HCT116 (cell line): Measurements from ENCODE around the gene FKBP1A. TPM values are rescaled to one million over a fixed set of nuclear protein-coding genes. Genes with fewer than 3 reads are reported as not detected.

Source experiments
- ATAC-seq: fragments of 200-7000 bp; cut with Tn5 transposase; 2 replicates; pipeline ENCODE4 v1.9.1; 2020; ENCODE audit warnings: mild to moderate bottlenecking, moderate library complexity
- BruUV-seq: library from RNA; stranded (reverse); fragments of 400-500 nt; replicated peaks from 2 replicates; lab custom pipeline; 2021; lab: Mats Ljungman, UMichigan
- CTCF ChIA-PET: fragments of 300-600 bp; sonication (Branson Sonifier 250); formaldehyde crosslinking; loops from one replicate; lab custom pipeline; 2021; ENCODE audit warnings: antibody characterized with exemption; lab: Charles Lee
- POLR2A ChIA-PET: fragments of 300-600, 350-600 bp; sonication (Branson Sonifier 250); formaldehyde crosslinking; loops from one replicate; lab custom pipeline; 2021; ENCODE audit warnings: antibody characterized with exemption; lab: Charles Lee
- RAD21 ChIA-PET, 2 experiments: fragments of 300-600 bp; sonication (Branson Sonifier 250); formaldehyde crosslinking; loops; one replicate each; lab custom pipeline; 2023; ENCODE audit warnings: low total read pairs in 2 of 2; ENCODE audit not compliant: uncharacterized antibody in 2 of 2, unreplicated experiment in 2 of 2, low non-redundant PET in 1 of 2; lab: Charles Lee
- DNase-seq: peaks from one replicate; pipeline ENCODE4 v3.0.0-alpha.2; 2010; ENCODE audit warnings: low read depth, low spot score
- H2AFZ ChIP-seq: fragments of 200-600 bp; shearing (Covaris generic), sonication (generic); 2 replicates; pipeline ENCODE4 v1.6.1; 2017; ENCODE audit warnings: low read depth, mixed run types, mixed read lengths, antibody characterized with exemption, low read length; ENCODE audit not compliant: poor library complexity, severe bottlenecking
- H3K27ac ChIP-seq: 2 replicates; pipeline ENCODE4 v1.5.1; 2012; ENCODE audit warnings: low read depth, low read length
- H3K27me3 ChIP-seq: fragments of 200-600 bp; sonication (generic); 2 replicates; pipeline ENCODE4 v1.6.1; 2016; ENCODE audit warnings: mixed run types, low read length, mixed read lengths; ENCODE audit not compliant: insufficient read depth
- H3K36me3 ChIP-seq, 2 experiments: fragments of 200-500 bp in 1 of 2; fragments of 200-600 bp in 1 of 2; sonication (Bioruptor generic) in 1 of 2; sonication (generic) in 1 of 2; 2 replicates each; pipeline versions ENCODE4 v1.5.1 to v1.6.1; 2014 to 2016; ENCODE audit warnings: low read length in 2 of 2, inconsistent platforms in 1 of 2, mixed read lengths in 1 of 2, mixed run types in 1 of 2; ENCODE audit not compliant: insufficient read depth in 2 of 2, control insufficient read depth in 1 of 2
- H3K4me1 ChIP-seq, 2 experiments: fragments of 200-600 bp in 1 of 2; sonication (generic) in 1 of 2; 2 replicates each; pipeline versions ENCODE4 v1.5.1 to v1.6.1; 2012 to 2017; ENCODE audit warnings: low read length in 2 of 2, inconsistent platforms in 1 of 2, mild to moderate bottlenecking in 1 of 2, mixed read lengths in 1 of 2, mixed run types in 1 of 2, moderate library complexity in 1 of 2; ENCODE audit not compliant: insufficient read depth in 2 of 2, control insufficient read depth in 1 of 2
- H3K4me2 ChIP-seq: fragments of 200-600 bp; sonication (generic); 2 replicates; pipeline ENCODE4 v1.6.1; 2017; ENCODE audit warnings: mixed run types, low read length, mixed read lengths
- H3K4me3 ChIP-seq, 2 experiments: fragments of 200-600 bp in 1 of 2; sonication (generic) in 1 of 2; replicated peaks in 1 of 2; 2 replicates each; pipeline ENCODE4 v1.5.1; 2011 to 2016; ENCODE audit warnings: low read length in 2 of 2, control low read depth in 1 of 2, low read depth in 1 of 2, mild to moderate bottlenecking in 1 of 2, mixed read lengths in 1 of 2, mixed run types in 1 of 2
- H3K79me2 ChIP-seq: fragments of 200-600 bp; sonication (generic); 2 replicates; pipeline ENCODE4 v1.6.1; 2017; ENCODE audit warnings: mild to moderate bottlenecking, mixed run types, low read length, moderate library complexity, mixed read lengths; ENCODE audit not compliant: insufficient read depth
- H3K9ac ChIP-seq: fragments of 200-600 bp; sonication (generic); 2 replicates; pipeline ENCODE4 v1.6.1; 2016; ENCODE audit warnings: low read length, mixed read lengths
- H3K9me2 ChIP-seq: fragments of 200-600 bp; sonication (generic), shearing (Covaris generic); 2 replicates; pipeline ENCODE4 v1.6.1; 2017; ENCODE audit warnings: mixed run types, mild to moderate bottlenecking, moderate library complexity; ENCODE audit not compliant: insufficient read depth
- H3K9me3 ChIP-seq, 2 experiments: fragments of 200-500 bp in 1 of 2; fragments of 200-600 bp in 1 of 2; sonication (Bioruptor generic) in 1 of 2; sonication (generic) in 1 of 2; 2 replicates each; pipeline ENCODE4 v1.6.1; 2014 to 2017; ENCODE audit warnings: low read length in 2 of 2, mixed read lengths in 2 of 2, inconsistent platforms in 1 of 2, low read depth in 1 of 2, mild to moderate bottlenecking in 1 of 2, mixed run types in 1 of 2, moderate library complexity in 1 of 2; ENCODE audit not compliant: control insufficient read depth in 1 of 2, insufficient read depth in 1 of 2
- H4K20me1 ChIP-seq: fragments of 200-600 bp; sonication (generic), shearing (Covaris generic); 2 replicates; pipeline ENCODE4 v1.6.1; 2017; ENCODE audit warnings: mixed run types, mild to moderate bottlenecking, moderate library complexity; ENCODE audit not compliant: insufficient read depth
- CEBPB ChIP-seq: IDR thresholded peaks from 2 replicates; pipeline ENCODE4 v1.6.1; 2012; ENCODE audit warnings: low read depth
- EGR1 ChIP-seq: IDR thresholded peaks from 2 replicates; pipeline ENCODE4 v1.6.1; 2012; ENCODE audit warnings: low read depth
- ELF1 ChIP-seq: IDR thresholded peaks from 2 replicates; pipeline ENCODE4 v1.6.1; 2012; ENCODE audit warnings: low read depth, borderline replicate concordance
- EZH2phosphoT487 ChIP-seq: fragments of 200-600 bp; IDR thresholded peaks from 2 replicates; pipeline ENCODE4 v1.6.1; 2018; ENCODE audit warnings: antibody characterized with exemption, borderline replicate concordance
- POLR2AphosphoS5 ChIP-seq: IDR thresholded peaks from 2 replicates; pipeline ENCODE4 v1.6.1; 2011; ENCODE audit warnings: mild to moderate bottlenecking, low read depth, low read length, moderate library complexity
- TCF7L2 ChIP-seq: IDR thresholded peaks from 2 replicates; pipeline ENCODE4 v1.7.0; 2011; ENCODE audit warnings: borderline replicate concordance, inconsistent platforms; ENCODE audit not compliant: insufficient read depth, insufficient read length; ENCODE audit errors: extremely low read depth
- YY1 ChIP-seq: IDR thresholded peaks from 2 replicates; pipeline ENCODE4 v1.6.1; 2011; ENCODE audit warnings: low read length, low read depth, moderate library complexity, mild to moderate bottlenecking; ENCODE audit not compliant: insufficient replicate concordance; ENCODE audit errors: extremely low read depth
- ZFX ChIP-seq: fragments of 450-650 bp; IDR thresholded peaks from 2 replicates; pipeline ENCODE4 v1.6.1; 2017
- ZNF274 ChIP-seq: fragments of 200-500 bp; sonication (Bioruptor generic); IDR thresholded peaks from 2 replicates; pipeline ENCODE4 v1.6.1; 2014; ENCODE audit warnings: mild to moderate bottlenecking, low read depth, low read length, inconsistent platforms
- intact Hi-C: fragments of 100-400 bp; cut with micrococcal nuclease; formaldehyde crosslinking; loops from 2 replicates; pipeline ENCODE4 v1.10.0; 2022
- total RNA-seq: library from RNA; stranded (reverse); gene quantifications from one replicate; pipeline ENCODE4 v1.2.1, GENCODE V29; 2021; ENCODE audit not compliant: unreplicated experiment
- TF ChIP-seq, protein P1 (sequence below): IDR thresholded peaks from 2 replicates; pipeline ENCODE4 v1.6.1; 2012; ENCODE audit warnings: low read depth
- TF ChIP-seq, protein P2 (sequence below): IDR thresholded peaks from 2 replicates; pipeline ENCODE4 v1.6.1; 2011; ENCODE audit warnings: mild to moderate bottlenecking, low read length, moderate library complexity; ENCODE audit not compliant: insufficient replicate concordance; ENCODE audit errors: extremely low read depth
- TF ChIP-seq, protein P3 (sequence below): IDR thresholded peaks from 2 replicates; pipeline ENCODE4 v1.6.1; 2012
- TF ChIP-seq, protein P4 (sequence below): IDR thresholded peaks from 2 replicates; pipeline ENCODE4 v1.6.1; 2012

Gene FKBP1A
- total RNA-seq, 1 experiment from 2014 or later, result 259 TPM

DNA sequence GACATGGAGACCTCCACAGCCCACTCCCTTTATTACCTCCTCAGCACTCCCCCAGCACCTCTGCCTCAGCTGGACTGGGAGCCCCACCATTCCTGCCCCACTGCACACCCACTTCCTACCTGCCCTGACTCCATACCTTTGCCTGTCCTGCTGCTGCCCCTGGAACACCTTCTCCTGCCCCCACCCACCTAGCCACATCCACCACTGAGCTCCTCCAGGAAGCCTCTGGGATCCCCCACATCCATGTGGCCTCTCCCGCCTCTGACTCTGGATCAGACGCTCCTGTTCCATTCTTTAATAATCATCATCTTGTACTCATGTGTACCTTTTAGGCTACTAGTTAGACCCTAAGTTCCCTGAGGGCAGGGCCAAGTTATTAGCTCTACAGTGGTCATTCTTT is 61.8 kb downstream of the FKBP1A start (continued):
- TF ChIP-seq, protein P1, sequence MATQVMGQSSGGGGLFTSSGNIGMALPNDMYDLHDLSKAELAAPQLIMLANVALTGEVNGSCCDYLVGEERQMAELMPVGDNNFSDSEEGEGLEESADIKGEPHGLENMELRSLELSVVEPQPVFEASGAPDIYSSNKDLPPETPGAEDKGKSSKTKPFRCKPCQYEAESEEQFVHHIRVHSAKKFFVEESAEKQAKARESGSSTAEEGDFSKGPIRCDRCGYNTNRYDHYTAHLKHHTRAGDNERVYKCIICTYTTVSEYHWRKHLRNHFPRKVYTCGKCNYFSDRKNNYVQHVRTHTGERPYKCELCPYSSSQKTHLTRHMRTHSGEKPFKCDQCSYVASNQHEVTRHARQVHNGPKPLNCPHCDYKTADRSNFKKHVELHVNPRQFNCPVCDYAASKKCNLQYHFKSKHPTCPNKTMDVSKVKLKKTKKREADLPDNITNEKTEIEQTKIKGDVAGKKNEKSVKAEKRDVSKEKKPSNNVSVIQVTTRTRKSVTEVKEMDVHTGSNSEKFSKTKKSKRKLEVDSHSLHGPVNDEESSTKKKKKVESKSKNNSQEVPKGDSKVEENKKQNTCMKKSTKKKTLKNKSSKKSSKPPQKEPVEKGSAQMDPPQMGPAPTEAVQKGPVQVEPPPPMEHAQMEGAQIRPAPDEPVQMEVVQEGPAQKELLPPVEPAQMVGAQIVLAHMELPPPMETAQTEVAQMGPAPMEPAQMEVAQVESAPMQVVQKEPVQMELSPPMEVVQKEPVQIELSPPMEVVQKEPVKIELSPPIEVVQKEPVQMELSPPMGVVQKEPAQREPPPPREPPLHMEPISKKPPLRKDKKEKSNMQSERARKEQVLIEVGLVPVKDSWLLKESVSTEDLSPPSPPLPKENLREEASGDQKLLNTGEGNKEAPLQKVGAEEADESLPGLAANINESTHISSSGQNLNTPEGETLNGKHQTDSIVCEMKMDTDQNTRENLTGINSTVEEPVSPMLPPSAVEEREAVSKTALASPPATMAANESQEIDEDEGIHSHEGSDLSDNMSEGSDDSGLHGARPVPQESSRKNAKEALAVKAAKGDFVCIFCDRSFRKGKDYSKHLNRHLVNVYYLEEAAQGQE, result no peak
- no peak for TF ChIP-seq YY1
- TF ChIP-seq TCF7L2, result no peak
- TF ChIP-seq CEBPB, result no peak
- no peak for TF ChIP-seq ZFX

DNA sequence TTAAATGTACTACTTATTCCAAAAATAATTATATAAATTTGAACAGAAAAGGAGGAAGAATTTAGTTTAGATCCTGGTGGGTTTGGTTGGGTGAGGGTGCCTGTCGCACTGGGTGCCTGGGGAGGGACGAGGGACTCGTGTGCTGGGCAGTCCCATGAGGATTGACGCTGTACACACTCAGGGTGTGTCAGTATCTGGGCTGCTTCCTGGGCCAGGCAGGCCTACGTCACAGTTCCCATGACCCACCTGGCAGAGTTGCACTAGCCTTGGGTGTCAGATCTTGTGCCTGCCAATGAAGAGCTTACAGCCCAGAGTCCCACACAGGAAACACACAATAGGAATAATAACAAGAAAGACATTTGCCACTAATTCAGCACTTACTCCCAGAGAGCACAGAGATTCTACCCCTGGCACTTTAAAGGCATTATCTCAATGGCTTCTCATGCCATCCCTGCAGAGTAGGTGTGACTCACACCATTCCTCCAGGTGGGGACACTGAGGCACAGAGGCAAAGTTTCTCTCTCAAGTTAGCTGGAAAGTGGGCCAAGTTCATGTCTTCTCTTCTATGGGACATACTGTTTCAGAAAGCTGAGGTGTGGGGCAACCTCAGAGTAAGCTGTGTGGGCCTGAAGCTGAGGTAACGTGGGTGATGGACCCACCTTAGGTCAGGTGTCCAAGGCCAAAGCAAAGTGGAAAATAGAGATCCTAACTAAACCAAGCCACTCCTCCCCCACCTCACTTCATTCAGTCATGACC is 62.6 kb downstream of the FKBP1A start:
- Histone ChIP-seq H3K36me3 (0 out of 4 replicates have a peak, but pooled peaks cover 0 to 3% of the 10 kb centered on the region in 2 experiments), H4K20me1 (no peaks in the 10 kb centered on the region; the same call in 1 of the 2 replicates), H3K9ac (no peak overlapping the region), H2AFZ (no peak overlapping the region), H3K79me2 (peaks cover 89% of the 10 kb centered on the region), H3K9me2 (no peaks in the 10 kb centered on the region), H3K4me3 (no peak overlapping the region), H3K27me3 (no peaks in the 10 kb centered on the region), H3K4me1 (peaks cover 28 to 42% of the 10 kb centered on the region in 2 experiments), H3K27ac (no peak overlapping the region), H3K4me2 (no peak overlapping the region), H3K9me3 (no peaks in the 10 kb centered on the region)
- ATAC-seq, result no peak
- BruUV-seq, result no TSS peak
- DNase-seq, result no peak
- ChIA-PET RAD21 (no interaction called here), POLR2A (no interaction called here), CTCF (no interaction called here)
- intact Hi-C loops, result no loop called here
- TF ChIP-seq POLR2AphosphoS5 (no peak), ZNF274 (no peak), YY1 (no peak), TCF7L2 (no peak), ELF1 (no peak), EGR1 (no peak), EZH2phosphoT487 (no peak)
- TF ChIP-seq, protein P2, sequence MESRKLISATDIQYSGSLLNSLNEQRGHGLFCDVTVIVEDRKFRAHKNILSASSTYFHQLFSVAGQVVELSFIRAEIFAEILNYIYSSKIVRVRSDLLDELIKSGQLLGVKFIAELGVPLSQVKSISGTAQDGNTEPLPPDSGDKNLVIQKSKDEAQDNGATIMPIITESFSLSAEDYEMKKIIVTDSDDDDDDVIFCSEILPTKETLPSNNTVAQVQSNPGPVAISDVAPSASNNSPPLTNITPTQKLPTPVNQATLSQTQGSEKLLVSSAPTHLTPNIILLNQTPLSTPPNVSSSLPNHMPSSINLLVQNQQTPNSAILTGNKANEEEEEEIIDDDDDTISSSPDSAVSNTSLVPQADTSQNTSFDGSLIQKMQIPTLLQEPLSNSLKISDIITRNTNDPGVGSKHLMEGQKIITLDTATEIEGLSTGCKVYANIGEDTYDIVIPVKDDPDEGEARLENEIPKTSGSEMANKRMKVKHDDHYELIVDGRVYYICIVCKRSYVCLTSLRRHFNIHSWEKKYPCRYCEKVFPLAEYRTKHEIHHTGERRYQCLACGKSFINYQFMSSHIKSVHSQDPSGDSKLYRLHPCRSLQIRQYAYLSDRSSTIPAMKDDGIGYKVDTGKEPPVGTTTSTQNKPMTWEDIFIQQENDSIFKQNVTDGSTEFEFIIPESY, result no peak
- TF ChIP-seq, protein P3, sequence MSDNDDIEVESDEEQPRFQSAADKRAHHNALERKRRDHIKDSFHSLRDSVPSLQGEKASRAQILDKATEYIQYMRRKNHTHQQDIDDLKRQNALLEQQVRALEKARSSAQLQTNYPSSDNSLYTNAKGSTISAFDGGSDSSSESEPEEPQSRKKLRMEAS, result no peak
- TF ChIP-seq, protein P4, sequence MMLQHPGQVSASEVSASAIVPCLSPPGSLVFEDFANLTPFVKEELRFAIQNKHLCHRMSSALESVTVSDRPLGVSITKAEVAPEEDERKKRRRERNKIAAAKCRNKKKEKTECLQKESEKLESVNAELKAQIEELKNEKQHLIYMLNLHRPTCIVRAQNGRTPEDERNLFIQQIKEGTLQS, result no peak
